ENCODE results near the gene RAB20. TPM values are rescaled to one million over a fixed set of nuclear protein-coding genes. Genes with fewer than 3 reads are reported as not detected.

RAB20 gene
- polyA plus RNA-seq, 4 donors, result 24.2 to 63.0 (median 47.8) TPM

- H3K36me3 ChIP-seq (ENCODE audit: control insufficient read depth in 3 of 3, insufficient read depth in 2 of 3, low read depth in 1 of 3, low read length in 3 of 3), result peaks cover 0 to 67% (median 5%) of the 10 kb centered on the region in 3 donors
- H3K27me3 ChIP-seq (ENCODE audit: control insufficient read depth in 3 of 3, insufficient read depth in 3 of 3, low read length in 3 of 3), result no peaks in the 10 kb centered on the region
- FAIRE-seq (no peak), DNase-seq (no peak)
- peaks cover 0 to 2% of the 10 kb centered on the region in 2 donors for H3K9me3 ChIP-seq (ENCODE audit: control insufficient read depth in 2 of 2, insufficient read depth in 1 of 2, low read depth in 1 of 2, low read length in 1 of 2)
- no peaks in the 10 kb centered on the region for H3K4me1 ChIP-seq (ENCODE audit: control insufficient read depth in 3 of 3, insufficient read depth in 2 of 3, low read depth in 1 of 3, low read length in 2 of 3)
- 70 to 100% (median 91%) methylated on average over 2 of the region's 2 CpGs for WGBS, 3 donors
- H3K27ac ChIP-seq (ENCODE audit: low read depth in 1 of 3, low read length in 2 of 3), result no peak overlapping the region
- no peak overlapping the region for H3K4me3 ChIP-seq (ENCODE audit: low read depth in 1 of 3, low read length in 3 of 3)
These were observed 64.5 kb downstream of the RAB20 start for GRCh38 chr13:110497003-110497402.

GRCh38 chr13:110496281-110496680, 65.2 kb downstream of the RAB20 start:
- FAIRE-seq, result no peak
- Histone ChIP-seq H3K27ac (ENCODE audit: low read depth in 1 of 3, low read length in 2 of 3) (no peak overlapping the region), H3K4me1 (ENCODE audit: control insufficient read depth in 3 of 3, insufficient read depth in 2 of 3, low read depth in 1 of 3, low read length in 2 of 3) (no peaks in the 10 kb centered on the region), H3K4me3 (ENCODE audit: low read depth in 1 of 3, low read length in 3 of 3) (no peak overlapping the region), H3K27me3 (ENCODE audit: control insufficient read depth in 3 of 3, insufficient read depth in 3 of 3, low read length in 3 of 3) (no peaks in the 10 kb centered on the region), H3K36me3 (ENCODE audit: control insufficient read depth in 3 of 3, insufficient read depth in 2 of 3, low read depth in 1 of 3, low read length in 3 of 3) (peaks cover 0 to 69% (median 5%) of the 10 kb centered on the region in 3 donors), H3K9me3 (ENCODE audit: control insufficient read depth in 2 of 2, insufficient read depth in 1 of 2, low read depth in 1 of 2, low read length in 1 of 2) (peaks cover 0 to 2% of the 10 kb centered on the region in 2 donors)
- 79 to 97% (median 86%) methylated on average over 3 of the region's 3 CpGs for WGBS, 3 donors
- no peak for DNase-seq

GRCh38 chr13:110495881-110496280, 65.6 kb downstream of the RAB20 start:
- no peak for FAIRE-seq

GRCh38 chr13:110495376-110495775, 66.1 kb downstream of the RAB20 start:
- no peaks in the 10 kb centered on the region for H3K4me1 ChIP-seq (ENCODE audit: control insufficient read depth in 3 of 3, insufficient read depth in 2 of 3, low read depth in 1 of 3, low read length in 2 of 3)
- H3K9me3 ChIP-seq (ENCODE audit: control insufficient read depth in 2 of 2, insufficient read depth in 1 of 2, low read depth in 1 of 2, low read length in 1 of 2), result peaks cover 0 to 2% of the 10 kb centered on the region in 2 donors
- H3K27ac ChIP-seq (ENCODE audit: low read depth in 1 of 3, low read length in 2 of 3), result no peak overlapping the region
- DNase-seq (no peak), FAIRE-seq (no peak)
- no peak overlapping the region for H3K4me3 ChIP-seq (ENCODE audit: low read depth in 1 of 3, low read length in 3 of 3)
- 74 to 89% (median 86%) methylated on average over 3 of the region's 3 CpGs for WGBS, 3 donors
- peaks cover 0 to 71% (median 5%) of the 10 kb centered on the region in 3 donors for H3K36me3 ChIP-seq (ENCODE audit: control insufficient read depth in 3 of 3, insufficient read depth in 2 of 3, low read depth in 1 of 3, low read length in 3 of 3)
- H3K27me3 ChIP-seq (ENCODE audit: control insufficient read depth in 3 of 3, insufficient read depth in 3 of 3, low read length in 3 of 3), result no peaks in the 10 kb centered on the region

More at GRCh38 chr13:110495881-110496280, 65.6 kb downstream of the RAB20 start:
- no peak overlapping the region for H3K4me3 ChIP-seq (ENCODE audit: low read depth in 1 of 3, low read length in 3 of 3)
- H3K36me3 ChIP-seq (ENCODE audit: control insufficient read depth in 3 of 3, insufficient read depth in 2 of 3, low read depth in 1 of 3, low read length in 3 of 3), result peaks cover 0 to 69% (median 5%) of the 10 kb centered on the region in 3 donors
- H3K9me3 ChIP-seq (ENCODE audit: control insufficient read depth in 2 of 2, insufficient read depth in 1 of 2, low read depth in 1 of 2, low read length in 1 of 2), result peaks cover 0 to 2% of the 10 kb centered on the region in 2 donors
- 87 to 95% (median 90%) methylated on average over 3 of the region's 3 CpGs for WGBS, 3 donors
- H3K4me1 ChIP-seq (ENCODE audit: control insufficient read depth in 3 of 3, insufficient read depth in 2 of 3, low read depth in 1 of 3, low read length in 2 of 3), result no peaks in the 10 kb centered on the region
- no peak overlapping the region for H3K27ac ChIP-seq (ENCODE audit: low read depth in 1 of 3, low read length in 2 of 3)
- H3K27me3 ChIP-seq (ENCODE audit: control insufficient read depth in 3 of 3, insufficient read depth in 3 of 3, low read length in 3 of 3), result no peaks in the 10 kb centered on the region
- no peak for DNase-seq

- Histone ChIP-seq H3K4me3 (ENCODE audit: low read depth in 1 of 3, low read length in 3 of 3) (no peak overlapping the region), H3K27me3 (ENCODE audit: control insufficient read depth in 3 of 3, insufficient read depth in 3 of 3, low read length in 3 of 3) (no peaks in the 10 kb centered on the region), H3K27ac (ENCODE audit: low read depth in 1 of 3, low read length in 2 of 3) (no peak overlapping the region), H3K4me1 (ENCODE audit: control insufficient read depth in 3 of 3, insufficient read depth in 2 of 3, low read depth in 1 of 3, low read length in 2 of 3) (no peaks in the 10 kb centered on the region), H3K9me3 (ENCODE audit: control insufficient read depth in 2 of 2, insufficient read depth in 1 of 2, low read depth in 1 of 2, low read length in 1 of 2) (no peaks in the 10 kb centered on the region), H3K36me3 (ENCODE audit: control insufficient read depth in 3 of 3, insufficient read depth in 2 of 3, low read depth in 1 of 3, low read length in 3 of 3) (peaks cover 0 to 75% (median 9%) of the 10 kb centered on the region in 3 donors)
- WGBS, 3 donors, result 91 to 94% (median 91%) methylated on average over 9 of the region's 9 CpGs
- FAIRE-seq (no peak), DNase-seq (no peak)
These were observed 67.9 kb downstream of the RAB20 start for GRCh38 chr13:110493613-110494012.

GRCh38 chr13:110492679-110493593, 68.6 kb downstream of the RAB20 start:
- no peak for DNase-seq
- H3K36me3 ChIP-seq (ENCODE audit: control insufficient read depth in 3 of 3, insufficient read depth in 2 of 3, low read depth in 1 of 3, low read length in 3 of 3), result peaks cover 0 to 71% (median 9%) of the 10 kb centered on the region in 3 donors
- no peak overlapping the region for H3K4me3 ChIP-seq (ENCODE audit: low read depth in 1 of 3, low read length in 3 of 3)
- H3K4me1 ChIP-seq (ENCODE audit: control insufficient read depth in 3 of 3, insufficient read depth in 2 of 3, low read depth in 1 of 3, low read length in 2 of 3), result no peaks in the 10 kb centered on the region
- no peak for FAIRE-seq
- WGBS, 3 donors, result 94 to 95% (median 94%) methylated on average over 30 of the region's 30 CpGs
- no peak overlapping the region for H3K27ac ChIP-seq (ENCODE audit: low read depth in 1 of 3, low read length in 2 of 3)
- no peaks in the 10 kb centered on the region for H3K9me3 ChIP-seq (ENCODE audit: control insufficient read depth in 2 of 2, insufficient read depth in 1 of 2, low read depth in 1 of 2, low read length in 1 of 2)
- no peaks in the 10 kb centered on the region for H3K27me3 ChIP-seq (ENCODE audit: control insufficient read depth in 3 of 3, insufficient read depth in 3 of 3, low read length in 3 of 3)

GRCh38 chr13:110491869-110492678, 69.4 kb downstream of the RAB20 start:
- H3K36me3 ChIP-seq (ENCODE audit: control insufficient read depth in 3 of 3, insufficient read depth in 2 of 3, low read depth in 1 of 3, low read length in 3 of 3), result peaks cover 0 to 68% (median 9%) of the 10 kb centered on the region in 3 donors
- H3K4me1 ChIP-seq (ENCODE audit: control insufficient read depth in 3 of 3, insufficient read depth in 2 of 3, low read depth in 1 of 3, low read length in 2 of 3), result no peaks in the 10 kb centered on the region
- no peak for FAIRE-seq
- DNase-seq, result no peak
- no peaks in the 10 kb centered on the region for H3K9me3 ChIP-seq (ENCODE audit: control insufficient read depth in 2 of 2, insufficient read depth in 1 of 2, low read depth in 1 of 2, low read length in 1 of 2)
- H3K27me3 ChIP-seq (ENCODE audit: control insufficient read depth in 3 of 3, insufficient read depth in 3 of 3, low read length in 3 of 3), result no peaks in the 10 kb centered on the region
- no peak overlapping the region for H3K27ac ChIP-seq (ENCODE audit: low read depth in 1 of 3, low read length in 2 of 3)
- 89 to 92% (median 90%) methylated on average over 24 of the region's 24 CpGs for WGBS, 3 donors
- no peak overlapping the region for H3K4me3 ChIP-seq (ENCODE audit: low read depth in 1 of 3, low read length in 3 of 3)

GRCh38 chr13:110490009-110490770, 71.3 kb downstream of the RAB20 start:
- Histone ChIP-seq H3K9me3 (ENCODE audit: control insufficient read depth in 2 of 2, insufficient read depth in 1 of 2, low read depth in 1 of 2, low read length in 1 of 2) (no peaks in the 10 kb centered on the region), H3K4me3 (ENCODE audit: low read depth in 1 of 3, low read length in 3 of 3) (no peak overlapping the region), H3K36me3 (ENCODE audit: control insufficient read depth in 3 of 3, insufficient read depth in 2 of 3, low read depth in 1 of 3, low read length in 3 of 3) (peaks cover 0 to 62% (median 9%) of the 10 kb centered on the region in 3 donors), H3K27ac (ENCODE audit: low read depth in 1 of 3, low read length in 2 of 3) (no peak overlapping the region), H3K27me3 (ENCODE audit: control insufficient read depth in 3 of 3, insufficient read depth in 3 of 3, low read length in 3 of 3) (no peaks in the 10 kb centered on the region), H3K4me1 (ENCODE audit: control insufficient read depth in 3 of 3, insufficient read depth in 2 of 3, low read depth in 1 of 3, low read length in 2 of 3) (no peaks in the 10 kb centered on the region)
- FAIRE-seq (no peak), DNase-seq (no peak)
- WGBS, 3 donors, result 65 to 83% (median 70%) methylated on average over 24 of the region's 24 CpGs
